ENCODE results near the gene INAFM2.

- TF ChIP-seq CTCF (IDR thresholded peaks at IDR 0.05) (no peak), POLR2A (IDR thresholded peaks at IDR 0.05) (no peak)
Measured at GRCh38 chr15:40358471-40359353, 35.2 kb downstream of the INAFM2 start.

All from tibial nerve (tissue), 3 donors.